ENCODE data around the gene TAF1B. TPM values are rescaled to one million over a fixed set of nuclear protein-coding genes. Genes with fewer than 3 reads are reported as not detected.
"Not testable (repeated sequence)": the region's sequence is repeated elsewhere in the genome, so short reads cannot be mapped to it uniquely, and the experiment has no call there.

Gene TAF1B
- total RNA-seq, 1 donor from 2014 or later: 6.1 TPM

DNA sequence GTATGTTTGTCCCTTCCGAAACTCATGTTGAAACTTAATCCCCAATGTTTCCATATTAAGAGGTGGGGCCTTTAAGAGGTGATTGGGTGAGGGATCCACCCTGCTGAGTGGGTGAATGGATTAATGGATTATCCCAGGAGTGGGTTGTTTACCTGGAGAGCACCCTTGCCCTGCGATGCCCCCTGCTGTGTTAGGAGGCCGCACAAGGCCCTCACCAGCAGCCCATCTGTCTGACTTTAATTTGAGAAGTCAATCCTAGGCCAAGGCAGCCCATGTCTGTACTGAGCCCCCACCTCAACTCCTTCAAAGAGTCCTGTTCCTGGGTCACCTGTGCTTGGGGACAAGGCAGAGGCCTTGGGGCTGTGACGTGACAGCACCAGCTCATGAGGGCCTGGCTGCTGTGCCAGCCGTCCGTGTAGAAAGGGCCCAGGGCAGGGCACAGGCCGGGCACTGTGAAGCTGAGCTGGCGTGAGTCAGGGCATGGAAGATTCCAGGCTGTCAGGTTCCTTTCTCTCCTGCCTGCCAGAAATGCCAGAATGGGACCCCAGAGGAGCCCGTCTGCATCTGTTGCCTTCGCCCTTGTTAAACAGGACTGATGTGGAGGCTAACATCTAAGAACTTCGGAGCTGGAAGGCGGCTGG, 21.3 kb upstream of the TAF1B start:
- intact Hi-C loops (cut with DNase I): no loop called here
- DNase-seq (no peak), ATAC-seq (ENCODE audit: poor library complexity) (no peak)

DNA sequence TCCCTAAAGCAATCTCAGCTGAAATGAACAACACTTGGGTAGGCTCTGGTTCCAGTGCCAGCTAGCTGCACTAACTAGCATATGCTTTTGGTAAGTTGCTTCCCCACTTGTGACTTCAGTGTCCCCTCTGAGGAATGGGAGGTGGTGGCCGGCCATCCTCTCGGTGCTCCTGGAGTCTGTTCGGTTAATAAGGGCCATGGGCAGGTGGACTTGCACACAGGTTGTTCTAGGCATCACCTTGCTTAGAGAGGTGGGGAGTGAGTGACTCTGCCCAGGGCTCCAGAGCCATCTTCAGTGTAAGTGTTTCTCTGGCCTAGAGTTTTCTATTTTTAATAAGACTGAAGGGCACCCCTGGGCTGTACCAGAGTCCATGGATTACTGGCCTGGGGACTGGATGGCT, 18.8 kb upstream of the TAF1B start:
- DNase-seq: no peak
- intact Hi-C loops (cut with DNase I): no loop called here
- ATAC-seq (ENCODE audit: poor library complexity): no peak

DNA sequence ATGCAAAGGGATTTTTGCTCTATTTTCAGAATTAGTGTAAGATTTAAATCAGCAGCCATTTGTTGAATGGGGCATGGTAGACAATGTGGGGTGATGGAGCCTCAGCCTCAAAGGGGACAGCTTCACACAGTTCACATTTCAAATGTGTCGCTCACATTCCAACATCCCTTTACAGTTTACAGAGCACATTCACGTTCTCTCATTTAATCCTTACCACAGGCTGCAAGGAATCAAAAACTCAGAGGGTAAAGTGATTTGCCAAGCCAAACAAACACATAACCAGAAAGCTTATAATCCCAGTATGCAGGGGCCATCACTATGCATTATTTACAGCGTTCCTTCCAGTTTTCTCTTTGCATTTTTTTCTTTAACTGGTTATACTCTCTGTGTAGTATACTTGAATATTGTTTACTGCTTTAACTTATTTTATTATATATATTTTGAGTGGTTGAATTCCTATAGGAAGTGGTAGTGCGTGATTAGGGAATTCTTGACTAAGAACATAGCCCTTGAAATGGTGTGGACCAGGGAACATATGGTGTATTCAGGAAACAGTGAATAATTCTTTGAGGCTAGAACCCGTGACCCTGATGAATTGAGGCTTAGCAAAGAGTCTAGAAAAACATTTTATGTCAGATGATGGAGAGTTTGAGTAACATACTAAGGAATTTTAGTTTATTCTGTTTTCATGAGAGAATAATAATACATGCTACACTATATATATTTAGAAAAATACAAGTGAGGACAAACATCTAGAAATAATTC, 18.1 kb upstream of the TAF1B start:
- ATAC-seq (ENCODE audit: poor library complexity): no peak
- intact Hi-C loops (cut with DNase I): no loop called here
- no peak for DNase-seq

DNA sequence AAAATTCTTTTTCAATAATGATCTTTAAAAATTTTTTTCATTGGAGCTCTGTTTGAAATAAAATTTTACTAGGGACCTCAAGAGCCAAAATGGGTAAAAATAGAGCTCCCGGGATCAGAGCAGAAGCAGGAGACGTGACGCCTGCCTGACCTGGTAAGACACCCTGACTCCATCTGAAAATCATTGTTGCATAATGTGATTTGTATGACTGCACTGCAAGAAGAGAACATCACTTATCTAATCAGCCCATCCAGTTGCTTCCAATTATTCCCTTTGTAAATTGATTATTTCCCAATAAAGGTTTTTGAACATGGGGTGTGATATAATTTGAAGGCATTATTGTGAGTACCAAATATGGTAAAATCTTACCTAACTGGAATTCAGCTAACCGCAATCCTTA, 17.1 kb upstream of the TAF1B start:
- intact Hi-C loops (cut with DNase I): no loop called here
- no peak for ATAC-seq (ENCODE audit: poor library complexity)
- DNase-seq: no peak

DNA sequence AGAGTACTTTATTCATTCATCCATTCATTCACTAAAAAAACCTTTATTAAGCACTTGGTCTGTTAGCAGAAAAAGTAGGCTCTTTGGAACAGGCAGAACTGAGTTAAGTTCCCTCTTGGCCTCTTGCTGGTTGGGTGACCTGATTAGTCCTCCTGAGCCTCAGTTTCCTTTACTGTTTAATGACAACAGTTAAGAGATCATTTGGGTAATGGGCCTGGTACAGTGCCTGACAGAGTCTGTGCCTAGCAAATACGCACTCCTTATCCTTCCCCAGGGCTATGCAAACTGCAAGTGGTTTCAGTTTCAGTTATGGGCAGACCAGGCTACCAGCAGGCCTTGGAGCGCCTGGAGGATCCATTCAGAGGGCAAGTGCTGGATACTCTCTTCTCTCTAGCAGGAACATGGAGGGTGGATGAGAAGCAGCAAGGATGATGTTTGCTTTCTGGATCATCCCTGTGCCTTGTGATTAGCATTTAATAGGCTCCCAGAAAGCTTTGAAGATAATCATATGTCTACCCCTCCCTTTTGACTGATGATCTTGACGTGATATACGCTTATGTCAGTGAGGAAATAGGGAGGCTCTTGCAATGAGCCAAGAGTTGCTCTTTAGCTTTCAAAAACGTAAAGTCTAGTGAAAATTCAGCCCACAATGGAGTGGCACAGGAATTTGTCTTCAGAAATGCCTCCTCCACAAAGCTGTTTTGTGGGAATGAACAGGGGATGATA, 12.4 kb upstream of the TAF1B start:
- ATAC-seq (ENCODE audit: poor library complexity): no peak
- no peak for DNase-seq
- intact Hi-C loops (cut with DNase I): no loop called here

DNA sequence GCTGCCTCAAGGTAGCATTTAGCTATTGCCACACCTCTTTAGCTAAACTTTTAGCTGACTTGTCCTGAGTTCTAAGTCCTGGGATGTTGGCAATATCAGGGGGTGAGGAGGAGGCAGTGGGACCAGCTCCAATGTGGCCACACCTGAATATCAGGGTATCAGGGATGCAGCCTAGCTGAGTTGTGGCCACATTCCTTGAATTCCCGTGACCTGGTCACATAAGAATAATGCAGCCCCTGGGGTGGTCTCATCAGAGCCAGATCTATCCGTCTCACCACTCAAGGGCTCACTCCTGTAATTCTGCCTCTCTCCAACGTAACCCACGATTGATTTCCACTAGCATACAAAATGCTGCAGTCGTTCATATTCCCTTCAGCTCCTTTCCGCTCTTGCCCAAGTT, 11.6 kb upstream of the TAF1B start:
- intact Hi-C loops (cut with DNase I): no loop called here

DNA sequence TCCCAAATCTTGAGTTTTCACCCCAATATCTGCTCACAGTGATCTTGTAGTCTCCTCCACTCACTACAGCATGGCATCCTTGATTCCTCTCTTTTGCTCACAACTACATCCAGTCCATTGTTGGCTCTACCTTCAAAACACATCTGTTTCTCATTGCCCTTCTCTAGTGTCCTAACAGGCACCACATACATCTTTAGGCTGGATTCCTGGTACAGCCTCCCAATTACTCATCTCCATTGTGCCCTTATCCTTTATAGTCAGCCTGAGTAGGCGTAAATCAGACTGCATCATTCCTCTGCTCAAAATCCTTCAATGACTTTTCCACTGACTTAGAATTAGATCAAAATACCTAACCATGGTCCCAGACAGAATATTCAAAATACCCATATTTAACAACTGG, 10.7 kb upstream of the TAF1B start:
- ATAC-seq (ENCODE audit: poor library complexity) (no peak), DNase-seq (no peak)
- intact Hi-C loops (cut with DNase I): no loop called here

More for the DNA sequence above, 11.6 kb upstream of the TAF1B start:
- DNase-seq: no peak
- no peak for ATAC-seq (ENCODE audit: poor library complexity)

DNA sequence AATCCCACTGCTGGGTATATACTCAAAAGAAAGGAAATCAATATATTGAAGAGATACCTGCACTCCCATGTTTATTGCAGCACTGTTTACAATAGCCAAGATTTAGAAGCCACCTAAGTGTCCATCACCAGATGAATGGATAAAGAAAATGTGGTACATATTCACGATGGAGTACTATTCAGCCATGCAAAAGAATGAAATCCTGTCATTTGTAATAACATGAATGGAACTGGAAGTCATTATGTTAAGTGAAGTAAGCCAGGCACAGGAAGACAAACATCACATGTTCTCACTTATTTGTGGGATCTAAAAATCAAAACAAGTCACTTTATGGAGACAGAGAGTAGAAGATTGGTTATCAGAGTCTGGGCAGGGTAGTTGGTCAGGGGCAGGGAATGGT, 8.2 kb upstream of the TAF1B start:
- intact Hi-C loops (cut with DNase I); DNase-seq; ATAC-seq (ENCODE audit: poor library complexity): not testable (repeated sequence)

DNA sequence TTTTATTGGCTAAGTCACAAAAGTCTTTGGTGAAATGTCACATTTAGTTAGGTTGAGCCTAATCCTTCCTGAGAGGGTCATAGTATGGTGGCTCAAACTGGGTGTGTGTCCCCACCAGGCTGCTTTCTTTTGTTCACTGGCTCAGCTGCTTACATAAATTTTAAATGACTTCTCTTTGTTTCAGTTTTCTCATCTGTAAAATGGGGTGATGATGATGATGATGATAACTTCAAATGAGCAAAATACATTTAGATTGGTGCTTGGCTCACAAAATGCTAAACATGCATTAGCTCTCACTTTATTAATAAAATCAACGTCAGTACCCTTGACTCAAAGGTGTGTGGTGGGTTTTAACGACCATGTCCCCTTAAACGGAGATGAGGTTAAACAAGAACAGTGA, 7.2 kb upstream of the TAF1B start:
- no peak for ATAC-seq (ENCODE audit: poor library complexity)
- no peak for DNase-seq
- intact Hi-C loops (cut with DNase I): no loop called here

DNA sequence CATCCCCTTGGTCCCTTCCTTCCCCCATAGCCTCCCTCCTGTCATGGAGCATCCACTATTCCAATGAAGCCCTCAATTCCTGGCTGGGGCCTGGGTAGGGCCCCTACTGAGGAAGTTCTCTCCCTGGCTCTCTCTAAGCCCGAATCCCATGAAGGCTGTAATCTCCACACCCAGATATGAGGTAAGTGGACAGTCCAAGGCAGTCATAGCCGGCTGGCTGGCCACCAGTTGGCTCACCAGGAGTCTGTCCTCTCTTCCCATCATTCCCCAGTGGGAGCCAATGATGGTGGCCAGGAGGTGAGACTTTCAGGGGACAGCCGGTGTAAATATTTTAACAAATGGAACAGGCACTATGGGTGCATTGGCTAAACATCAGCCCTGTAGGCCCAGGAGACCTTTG, 6.8 kb upstream of the TAF1B start:
- DNase-seq (no peak), ATAC-seq (ENCODE audit: poor library complexity) (no peak)
- intact Hi-C loops (cut with DNase I): no loop called here

DNA sequence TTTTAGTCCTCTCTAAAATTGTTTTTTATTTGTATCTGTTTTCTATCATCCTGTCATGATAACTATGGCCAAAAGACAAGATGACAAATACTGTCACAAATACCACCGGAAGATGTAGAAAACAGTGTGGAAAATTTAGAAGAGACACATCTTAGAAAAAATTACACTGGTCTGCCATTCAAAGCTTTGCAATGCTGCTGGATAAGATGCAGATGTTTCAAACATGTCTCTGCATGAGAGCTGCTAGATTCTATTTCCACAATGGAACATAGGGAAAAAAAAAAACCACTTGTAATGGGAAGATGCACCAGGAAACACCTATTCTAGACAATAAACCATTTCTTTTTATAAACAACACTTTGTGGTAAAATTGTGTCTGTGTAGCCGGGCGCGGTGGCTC, 5.8 kb upstream of the TAF1B start:
- intact Hi-C loops (cut with DNase I): no loop called here
- no peak for ATAC-seq (ENCODE audit: poor library complexity)
- no peak for DNase-seq

DNA sequence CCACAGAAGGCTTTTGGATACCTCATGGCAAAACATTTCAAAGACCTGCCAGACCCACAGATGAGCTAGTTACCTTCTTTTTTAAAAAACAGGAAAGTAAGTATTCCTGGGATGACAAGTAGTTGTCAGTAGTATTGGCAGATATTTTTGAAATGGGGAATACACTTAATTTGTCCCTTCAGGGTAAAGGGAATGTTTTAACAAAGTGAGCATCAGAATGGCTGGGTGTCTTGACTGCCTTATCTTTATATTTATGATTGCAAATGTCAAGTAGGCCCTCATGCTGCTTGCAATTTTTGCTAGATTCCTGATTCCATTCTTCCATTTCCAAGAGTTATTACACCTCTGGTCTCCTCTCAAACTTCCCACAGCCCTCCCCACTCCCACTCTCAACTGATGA, 4.9 kb upstream of the TAF1B start:
- intact Hi-C loops (cut with DNase I): no loop called here
- ATAC-seq (ENCODE audit: poor library complexity) (no peak), DNase-seq (no peak)

DNA sequence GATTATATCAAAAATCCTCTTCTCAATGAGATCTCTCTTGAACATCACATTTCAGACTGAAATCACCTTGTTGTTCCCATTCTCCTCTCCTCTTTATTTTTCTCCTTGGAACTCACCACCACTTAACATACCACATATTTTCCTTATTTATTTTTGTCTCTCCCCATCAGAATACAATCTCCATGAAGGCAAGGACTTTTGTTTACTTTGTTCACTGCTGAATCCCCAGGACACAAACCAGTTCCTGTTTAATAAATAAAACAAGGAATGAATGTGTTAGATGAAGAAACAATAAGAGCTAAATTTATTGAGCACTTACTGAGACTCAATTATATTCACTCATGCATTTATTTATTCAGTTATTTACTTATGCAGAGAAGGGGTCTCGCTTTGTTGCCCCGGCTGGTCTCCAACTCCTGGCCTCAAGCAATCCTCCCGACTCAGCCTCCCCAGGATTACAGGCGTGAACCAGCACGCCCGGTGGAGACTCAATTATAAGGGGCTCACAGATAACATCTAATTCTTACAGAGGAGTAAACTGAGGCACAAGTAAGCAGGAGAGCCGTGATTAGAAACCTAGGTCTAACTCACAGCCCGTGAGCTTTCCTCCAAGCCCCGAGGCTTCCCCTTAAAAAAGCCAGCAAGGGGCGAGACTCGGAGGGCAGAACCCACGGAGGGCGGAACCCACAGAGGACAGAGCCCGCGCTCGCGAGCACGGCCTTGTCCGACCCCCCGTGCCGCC, 616 bp upstream of the TAF1B start:
- intact Hi-C loops (cut with DNase I): no loop called here
- ATAC-seq (ENCODE audit: poor library complexity): no peak
- no peak for DNase-seq

DNA sequence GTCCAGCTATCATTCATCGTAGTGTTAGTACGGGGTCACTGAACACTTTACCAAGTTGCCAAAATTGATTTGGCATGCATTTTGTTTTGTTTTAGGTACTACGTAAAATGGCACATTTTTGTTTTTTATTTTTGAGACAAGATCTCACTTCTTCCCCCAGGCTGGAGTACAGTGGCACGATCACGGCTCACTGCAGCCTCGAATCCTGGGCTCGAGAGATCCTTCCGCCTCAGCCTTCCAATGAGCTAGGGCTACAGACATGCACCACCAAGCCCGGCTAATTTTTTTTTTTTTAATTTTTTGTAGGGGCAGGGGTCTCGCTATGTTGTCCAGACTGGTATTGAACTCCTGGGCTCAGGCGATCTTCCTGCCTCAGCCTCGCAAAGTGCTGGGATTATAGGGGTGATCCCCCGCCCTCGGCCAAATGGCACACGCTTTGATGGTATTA, 786 bp downstream of the TAF1B start:
- no peak for ATAC-seq (ENCODE audit: poor library complexity)
- intact Hi-C loops (cut with DNase I): no loop called here
- no peak for DNase-seq

DNA sequence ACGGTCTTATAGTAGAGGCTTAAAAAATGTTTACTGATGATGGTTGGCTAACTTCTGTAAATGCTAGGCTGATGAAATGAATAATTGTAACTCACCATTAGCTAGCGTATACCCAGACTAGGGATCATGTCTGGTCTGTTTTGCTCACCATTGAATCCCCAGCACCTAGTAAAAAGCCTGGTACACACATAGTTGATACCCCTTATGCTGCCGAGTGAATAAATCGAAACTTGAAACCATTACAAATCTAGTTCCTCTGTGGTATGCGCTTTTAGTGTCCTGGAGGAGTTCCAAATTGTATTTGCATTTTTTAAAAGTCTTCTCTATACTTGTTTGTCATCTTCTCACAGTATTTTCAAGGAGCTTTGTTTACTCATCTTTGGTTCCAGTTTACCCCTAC, 1.3 kb downstream of the TAF1B start:
- ATAC-seq (ENCODE audit: poor library complexity) (no peak), DNase-seq (no peak)
- intact Hi-C loops (cut with DNase I): no loop called here

DNA sequence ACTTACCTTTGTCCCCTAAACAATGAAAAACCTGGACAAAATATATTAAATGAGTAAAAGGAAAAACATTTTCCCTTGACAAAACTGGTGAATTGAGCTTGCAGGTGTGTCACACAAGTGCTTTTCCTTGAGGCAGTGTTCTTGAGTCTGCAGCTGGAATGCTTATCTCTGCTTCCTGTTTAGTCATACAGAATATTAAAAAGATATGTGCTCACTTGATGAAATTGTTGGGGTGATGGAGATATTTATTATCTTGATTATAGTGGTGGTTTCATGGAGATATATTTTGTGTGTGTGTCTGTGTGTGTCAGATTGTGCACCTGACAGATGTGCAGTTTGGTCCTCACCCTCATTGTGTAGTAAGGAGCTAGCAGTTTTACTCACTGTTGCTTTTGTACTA, 3.3 kb downstream of the TAF1B start:
- intact Hi-C loops (cut with DNase I): no loop called here
- no peak for ATAC-seq (ENCODE audit: poor library complexity)
- no peak for DNase-seq

DNA sequence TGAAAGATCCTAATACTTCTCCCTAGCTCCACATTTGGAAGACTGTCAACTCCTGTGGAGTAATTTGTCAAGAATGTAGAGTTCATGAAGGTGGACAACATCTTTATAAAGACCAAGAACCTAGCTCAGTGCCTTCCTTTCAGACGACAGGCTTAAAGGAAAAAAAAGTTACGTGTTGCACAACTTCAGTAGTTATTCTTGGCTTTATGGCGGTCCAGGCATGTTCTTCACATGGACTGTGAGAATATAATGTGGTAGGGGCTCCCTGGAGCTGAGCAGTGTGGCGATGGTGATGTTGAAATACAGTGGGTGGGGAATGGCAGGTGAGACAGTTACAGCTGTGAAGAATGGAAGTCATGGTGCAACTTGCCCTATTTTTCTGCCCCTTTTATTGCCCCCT, 3.9 kb downstream of the TAF1B start:
- intact Hi-C loops (cut with DNase I): no loop called here
- DNase-seq (no peak), ATAC-seq (ENCODE audit: poor library complexity) (no peak)

DNA sequence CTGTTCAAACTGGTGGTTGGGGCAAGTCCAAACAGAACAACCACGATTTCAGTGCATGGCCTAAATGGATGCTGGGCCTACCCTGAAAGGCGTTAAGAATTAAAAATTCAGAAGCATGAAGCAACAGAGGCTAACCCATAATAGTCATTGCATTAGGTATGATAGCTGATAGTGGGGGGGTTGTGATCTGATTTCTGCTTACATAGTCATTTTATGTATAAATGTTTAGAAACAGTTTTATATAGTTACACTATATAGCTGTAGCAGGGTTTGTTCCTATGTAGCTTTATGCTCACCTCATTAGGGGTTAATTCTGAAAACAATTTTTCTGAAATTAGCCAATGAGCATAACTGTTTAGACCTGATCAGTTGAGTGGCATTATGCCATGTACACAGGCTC, 9.6 kb downstream of the TAF1B start:
- intact Hi-C loops (cut with DNase I): no loop called here
- no peak for DNase-seq
- ATAC-seq (ENCODE audit: poor library complexity): no peak

Measured in Right ventricle myocardium superior (tissue), 1 donor.